Progenitor cell of endocrine pancreas (in vitro differentiated cells): Measurements from ENCODE around the gene HOXD4. TPM values are rescaled to one million over a fixed set of nuclear protein-coding genes. Genes with fewer than 3 reads are reported as not detected.

Source experiments
- DNase-seq: peaks from one replicate; pipeline ENCODE4 v3.0.0; 2021; ENCODE audit warnings: low spot score; ENCODE audit not compliant: unreplicated experiment
- H3K27ac Mint-ChIP-seq: 2 replicates; pipeline ENCODE4 v1.8.0; 2021; ENCODE audit warnings: mild to moderate bottlenecking, moderate library complexity, mixed read lengths
- H3K27me3 Mint-ChIP-seq: 2 replicates; pipeline ENCODE4 v1.8.0; 2021; ENCODE audit warnings: mixed read lengths
- H3K36me3 Mint-ChIP-seq: 2 replicates; pipeline ENCODE4 v1.8.0; 2022; ENCODE audit warnings: mixed read lengths; ENCODE audit not compliant: insufficient read depth
- H3K4me1 Mint-ChIP-seq: 2 replicates; pipeline ENCODE4 v1.8.0; 2021; ENCODE audit warnings: low read depth, mixed read lengths
- H3K4me3 Mint-ChIP-seq: 2 replicates; pipeline ENCODE4 v1.8.0; 2021; ENCODE audit warnings: low read depth, mild to moderate bottlenecking, moderate library complexity, mixed read lengths
- H3K9me3 Mint-ChIP-seq: 2 replicates; pipeline ENCODE4 v1.8.0; 2021; ENCODE audit warnings: low read depth, mixed read lengths
- CTCF ChIP-seq: fragments of 200-600 bp; sonication (generic); IDR thresholded peaks from one replicate; pipeline ENCODE4 v1.5.0; 2021; ENCODE audit warnings: antibody characterized with exemption, mild to moderate bottlenecking; ENCODE audit not compliant: unreplicated experiment
- total RNA-seq: library from RNA; stranded (reverse); gene quantifications from 2 replicates; pipeline ENCODE4 v1.2.1, GENCODE V29; 2021

The HOXD4 gene
- total RNA-seq, 1 donor from 2014 or later, result not detected

DNA sequence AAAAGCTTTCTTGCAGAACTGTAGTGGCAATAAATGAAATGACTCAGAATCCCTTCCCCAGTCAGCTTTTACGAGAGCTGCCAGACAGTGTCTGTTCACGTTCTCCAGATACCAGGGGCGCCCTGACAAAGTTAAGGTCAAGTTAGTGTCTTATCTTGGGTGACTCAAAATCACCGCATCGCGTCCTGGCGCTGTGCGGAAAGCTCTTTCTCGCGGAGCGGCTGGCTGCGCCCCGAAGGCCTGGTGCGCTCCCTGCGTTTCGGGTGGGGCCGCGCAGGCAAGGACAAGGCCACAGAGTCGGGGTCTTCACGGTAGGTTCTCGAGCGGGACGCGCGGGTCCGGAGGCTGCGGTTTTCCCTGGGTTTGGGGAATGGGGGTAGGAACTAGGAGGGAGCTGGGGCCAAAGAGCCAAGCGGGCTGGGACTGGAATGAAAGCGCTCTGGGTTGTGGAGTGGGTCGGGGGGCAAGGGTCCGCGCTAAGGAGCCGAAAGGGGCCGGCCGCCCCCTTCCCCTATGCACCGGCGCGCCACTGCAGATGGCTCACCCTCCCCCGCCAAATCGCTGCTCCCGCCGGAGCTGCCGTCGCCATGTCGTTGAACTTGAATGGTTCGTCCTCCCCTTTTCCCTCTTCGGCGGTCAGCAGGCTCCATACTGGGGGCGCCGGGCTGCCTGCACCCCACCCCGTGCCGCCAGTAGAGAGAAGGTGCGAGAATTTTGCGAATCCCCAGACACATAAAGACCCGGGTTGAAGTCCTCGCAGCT is 46.9 kb upstream of the HOXD4 start:
- Mint-ChIP-seq H3K4me1 (peaks cover 3% of the 10 kb centered on the region), H3K27ac (peak overlapping the region; percentile 38), H3K27me3 (peaks cover 88% of the 10 kb centered on the region), H3K36me3 (no peaks in the 10 kb centered on the region), H3K9me3 (no peaks in the 10 kb centered on the region), H3K4me3 (no peak overlapping the region)
- DNase-seq, result no peak
- TF ChIP-seq CTCF, result no peak

DNA sequence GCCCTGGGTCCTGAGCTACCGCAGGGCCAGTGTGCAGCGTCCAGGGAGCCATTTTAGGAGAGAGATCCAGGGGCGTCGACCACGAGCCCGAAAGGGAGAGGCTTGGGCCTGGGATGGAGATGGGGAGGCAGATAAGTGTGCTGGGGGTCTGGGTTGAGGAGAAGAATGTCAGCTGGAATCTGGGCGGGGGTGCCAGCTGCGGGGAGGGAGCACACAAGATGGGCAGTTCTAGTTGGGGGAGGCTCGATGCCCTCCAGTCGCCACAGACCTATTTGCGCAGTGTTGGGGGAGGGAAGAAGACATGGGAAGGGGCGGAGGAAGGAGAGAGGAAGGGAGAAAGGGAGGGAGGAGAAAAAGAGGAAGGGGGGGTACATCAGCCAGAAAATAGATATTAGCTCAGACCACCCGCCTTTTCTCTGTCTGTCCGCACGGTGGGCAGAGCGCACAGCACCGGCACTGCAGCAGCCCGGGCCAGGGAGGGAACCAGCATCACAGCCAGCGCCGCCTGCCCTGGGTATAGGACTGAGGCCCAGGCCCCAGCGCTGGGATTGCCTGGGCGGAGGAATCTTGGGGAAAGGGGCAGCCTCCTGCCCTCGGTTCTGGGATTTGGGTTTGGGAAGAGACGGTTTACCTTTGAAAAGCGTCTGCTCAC is 46.1 kb upstream of the HOXD4 start:
- TF ChIP-seq CTCF, result no peak
- no peak overlapping the region for H3K4me3 Mint-ChIP-seq
- H3K9me3 Mint-ChIP-seq, result no peaks in the 10 kb centered on the region
- DNase-seq, result no peak
- peaks cover 90% of the 10 kb centered on the region for H3K27me3 Mint-ChIP-seq
- peak overlapping the region; percentile 38 for H3K27ac Mint-ChIP-seq
- peaks cover 3% of the 10 kb centered on the region for H3K4me1 Mint-ChIP-seq
- no peaks in the 10 kb centered on the region for H3K36me3 Mint-ChIP-seq

DNA sequence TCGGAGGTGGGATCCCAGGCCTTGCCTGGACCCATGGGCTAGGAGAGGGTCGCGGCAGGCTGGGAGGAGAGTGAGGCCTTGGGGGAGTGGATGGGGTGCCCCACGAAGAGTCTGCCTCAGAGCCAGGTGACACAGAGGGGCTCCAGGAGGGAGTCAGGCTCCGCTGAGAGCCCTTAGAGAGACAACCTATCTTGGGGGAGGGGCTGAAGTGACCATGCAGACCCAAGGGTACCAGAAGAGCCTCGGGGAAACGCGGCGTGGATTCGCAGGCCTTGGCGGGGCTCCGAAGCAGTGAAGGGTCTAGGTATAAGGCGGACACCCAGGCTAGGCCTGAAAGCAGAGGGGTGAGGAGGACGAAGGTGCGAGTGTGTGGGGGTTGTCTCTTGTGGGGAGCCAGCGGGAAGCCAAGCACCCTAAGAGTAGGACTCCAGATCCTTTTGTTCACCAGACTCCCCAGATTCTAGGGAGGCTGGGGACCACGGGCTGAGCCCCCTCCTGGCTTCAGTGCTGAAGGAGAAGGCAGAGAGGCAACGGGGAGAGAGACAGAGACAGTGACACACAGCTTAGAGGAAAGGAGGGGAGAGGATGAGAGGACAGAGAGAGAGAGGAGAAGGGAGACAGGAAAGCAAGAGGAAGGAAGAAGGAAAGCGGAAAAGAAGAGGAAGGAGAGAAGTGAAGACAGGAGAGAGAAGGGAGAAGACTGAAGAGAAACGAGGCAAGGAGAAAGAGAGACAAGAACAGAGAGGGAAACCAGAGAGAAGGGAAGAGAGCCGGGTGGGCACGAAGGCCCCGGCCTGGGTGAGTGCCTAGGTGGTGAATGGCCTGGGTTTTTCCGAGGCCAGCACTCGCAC is 45.4 kb upstream of the HOXD4 start:
- H3K9me3 Mint-ChIP-seq, result no peaks in the 10 kb centered on the region
- H3K36me3 Mint-ChIP-seq, result no peaks in the 10 kb centered on the region
- H3K27ac Mint-ChIP-seq, result peak overlapping the region; percentile 71
- H3K27me3 Mint-ChIP-seq, result peaks cover 90% of the 10 kb centered on the region
- no peak overlapping the region for H3K4me3 Mint-ChIP-seq
- H3K4me1 Mint-ChIP-seq, result peaks cover 3% of the 10 kb centered on the region
- DNase-seq, result no peak
- TF ChIP-seq CTCF, result no peak

DNA sequence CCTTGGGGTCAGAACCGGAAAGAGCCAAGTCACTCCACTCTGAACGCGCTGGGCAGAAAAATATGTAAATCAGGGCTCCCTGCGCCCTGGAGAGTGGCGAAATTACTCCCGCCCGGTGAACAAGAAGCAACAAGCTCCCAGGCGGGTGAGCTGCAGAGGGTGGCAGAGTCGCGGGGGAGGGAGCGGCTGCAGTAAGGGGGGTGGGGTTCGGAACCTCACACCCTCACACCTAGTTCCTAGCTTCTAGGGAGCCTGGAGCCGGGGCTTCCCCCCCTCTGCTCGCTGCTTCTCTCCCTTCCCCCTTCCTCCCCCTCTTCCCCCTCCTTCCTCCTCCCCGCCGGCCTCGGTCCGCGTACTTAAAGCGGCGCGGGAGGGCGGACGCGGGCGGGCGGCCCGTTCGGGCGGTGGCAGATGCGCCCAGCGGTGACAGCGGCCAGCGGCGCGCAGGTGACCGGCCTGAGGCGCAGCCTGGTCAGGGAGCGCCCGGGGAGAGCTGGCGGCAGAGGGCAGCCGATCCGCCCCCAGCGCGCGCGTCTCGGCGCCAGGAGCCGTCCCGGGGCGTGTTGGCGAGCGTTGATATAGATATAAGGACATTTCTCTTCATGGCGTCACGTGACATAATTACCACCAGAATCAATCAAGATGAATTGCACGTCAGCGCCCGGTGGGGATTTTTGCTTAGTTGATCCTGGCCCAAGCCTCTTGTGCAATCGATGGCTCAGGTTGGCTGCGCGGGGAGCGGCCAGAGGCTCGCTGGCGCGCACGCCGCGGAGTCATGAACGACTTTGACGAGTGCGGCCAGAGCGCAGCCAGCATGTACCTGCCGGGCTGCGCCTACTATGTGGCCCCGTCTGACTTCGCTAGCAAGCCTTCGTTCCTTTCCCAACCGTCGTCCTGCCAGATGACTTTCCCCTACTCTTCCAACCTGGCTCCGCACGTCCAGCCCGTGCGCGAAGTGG is 44.5 kb upstream of the HOXD4 start, which contains the start of gene HOXD11:
Gene HOXD11 (plus strand): TSS at position 700 of the 959 bp plus-strand sequence. CDS start 76 bp downstream, at position 776.
- H3K27me3 Mint-ChIP-seq, result peaks cover 90% of the 10 kb centered on the region
- H3K9me3 Mint-ChIP-seq, result no peaks in the 10 kb centered on the region
- H3K4me1 Mint-ChIP-seq, result peaks cover 3% of the 10 kb centered on the region
- H3K36me3 Mint-ChIP-seq, result no peaks in the 10 kb centered on the region
- H3K4me3 Mint-ChIP-seq, result peak within 1 kb of the TSS; percentile 1
- peak within 1 kb of the TSS; percentile 71 for H3K27ac Mint-ChIP-seq
- no peak for TF ChIP-seq CTCF
- DNase-seq, result no peak
